Transverse colon (tissue), 4 donors: ENCODE measurements around the gene TRIM6. TPM values are rescaled to one million over a fixed set of nuclear protein-coding genes. Genes with fewer than 3 reads are reported as not detected.
"Not testable (repeated sequence)": the region's sequence is repeated elsewhere in the genome, so short reads cannot be mapped to it uniquely, and the experiment has no call there.

Experiments
- DNase-seq: peaks from one replicate; pipeline ENCODE4 v3.0.0-alpha.2; 2019
- H3K27ac ChIP-seq, 4 donors: fragments of 200-600 bp; sonication (generic); 2 replicates each; pipeline ENCODE4 v1.5.1; 2016 to 2018; ENCODE audit warnings: inconsistent platforms in 4 of 4
- H3K27me3 ChIP-seq: fragments of 200-600 bp; sonication (generic); 2 replicates; pipeline ENCODE4 v1.5.1; 2017; ENCODE audit warnings: inconsistent platforms
- H3K36me3 ChIP-seq, 4 donors: fragments of 200-600 bp; sonication (generic); 2 replicates each; pipeline ENCODE4 v1.5.1; 2017 to 2019; ENCODE audit warnings: inconsistent platforms in 4 of 4
- H3K4me1 ChIP-seq, 4 donors: fragments of 200-600 bp; sonication (generic); 2 replicates each; pipeline ENCODE4 v1.5.1; 2017 to 2020; ENCODE audit warnings: inconsistent platforms in 4 of 4
- H3K4me3 ChIP-seq, 4 donors: fragments of 200-600 bp; sonication (generic); 1 replicate in 1 of 4; 2 replicates in 3 of 4; pipeline versions ENCODE4 v1.5.1 to v1.6.1; 2017 to 2019; ENCODE audit warnings: inconsistent platforms in 4 of 4
- H3K9me3 ChIP-seq, 2 donors: fragments of 200-600 bp; sonication (generic); 2 replicates each; pipeline ENCODE4 v1.5.1; 2017 to 2019; ENCODE audit warnings: inconsistent platforms in 2 of 2
- CTCF ChIP-seq, 5 experiments: fragments of 200-600 bp in 3 of 5; fragments of 450-650 bp in 2 of 5; sonication (generic) in 3 of 5; IDR thresholded peaks; 1 replicate in 2 of 5; 2 replicates in 3 of 5; pipeline ENCODE4 v1.5.1; 2016 to 2017; ENCODE audit warnings: antibody characterized with exemption in 5 of 5, inconsistent platforms in 3 of 5, mild to moderate bottlenecking in 2 of 5, moderate library complexity in 1 of 5
- EP300 ChIP-seq: sonication (generic); formaldehyde crosslinking; IDR thresholded peaks from one replicate; pipeline ENCODE4 v1.6.1; 2017; ENCODE audit warnings: antibody characterized with exemption, low read depth
- POLR2A ChIP-seq: fragments of 450-650 bp; IDR thresholded peaks from one replicate; pipeline ENCODE4 v1.6.1; 2016; ENCODE audit warnings: antibody characterized with exemption, mild to moderate bottlenecking, moderate library complexity
- POLR2AphosphoS5 ChIP-seq, 3 donors: sonication (generic); formaldehyde crosslinking; IDR thresholded peaks; one replicate each; pipeline ENCODE4 v1.6.1; 2016; ENCODE audit warnings: antibody characterized with exemption in 3 of 3
- WGBS, 2 donors: methylation state at CpG; one replicate each; pipeline ENCODE4 v1.1.5; 2018; ENCODE audit warnings: low coverage in 1 of 2; 5-methylcytosine and 5-hydroxymethylcytosine counted together
- in situ Hi-C, 4 donors: fragments of 200-750 bp; cut with MboI; loops; one replicate each; pipeline versions ENCODE4 v1.15.0 to v1.15.1; 2017; ENCODE audit warnings: low sequenced_read_pairs in 3 of 4, low pct_ligation_motif_present in 1 of 4, low pct_unique_long_range_greater_than_20kb in 1 of 4
- intact Hi-C: fragments of 100-400 bp; cut with DNase I; formaldehyde crosslinking; loops from one replicate; pipeline ENCODE4 v1.15.1; 2023; ENCODE audit warnings: low total_unique reads
- total RNA-seq, 4 donors: library from RNA; depleted of rRNA; stranded (reverse); fragments of >200 nt; gene quantifications; one replicate each; pipeline ENCODE4 v1.1.0, GENCODE V29; 2016

TRIM6 gene
- total RNA-seq, 4 donors from 2014 or later: 0.79 to 1.4 TPM; not detected in 2

DNA sequence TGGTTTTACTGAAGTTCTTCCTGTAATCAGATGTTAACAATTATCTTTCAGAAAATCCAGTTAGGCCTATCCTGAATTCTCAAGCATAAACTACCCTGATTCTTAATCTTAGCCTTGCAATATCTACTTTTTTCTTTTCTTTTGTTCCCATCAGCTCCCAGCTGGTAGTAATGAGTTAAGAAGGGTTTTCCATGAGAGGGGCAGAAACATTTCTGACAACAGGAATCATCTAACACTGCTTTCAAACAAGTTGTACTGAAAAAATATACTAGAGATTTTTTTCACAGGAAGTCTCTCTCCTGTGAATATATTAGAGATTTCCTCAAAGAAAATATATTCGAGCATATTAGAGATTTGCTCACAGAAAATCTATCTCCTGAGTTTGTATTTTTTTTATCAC lies 3.3 kb upstream of the TRIM6 start:
- H3K27ac ChIP-seq: no peak overlapping the region
- WGBS, 2 donors: 67 to 78% methylated on average over 1 of the region's 1 CpG
- no peak overlapping the region for H3K4me3 ChIP-seq
- TF ChIP-seq CTCF (IDR thresholded peaks at IDR 0.05): no peak
- no peak for TF ChIP-seq EP300
- TF ChIP-seq POLR2A: no peak
- TF ChIP-seq POLR2AphosphoS5 (IDR thresholded peaks at IDR 0.05): no peak
- H3K27me3 ChIP-seq: no peaks in the 10 kb centered on the region
- intact Hi-C loops: loop anchor here (10.0 kb wide), 1 partner anchor 92 kb away; the partner anchor contains the start of genes TRIM22 and TRIM5
- H3K9me3 ChIP-seq: no peaks in the 10 kb centered on the region
- H3K4me1 ChIP-seq: peaks cover 0 to 12% (median 4%) of the 10 kb centered on the region in 4 donors
- no peaks in the 10 kb centered on the region for H3K36me3 ChIP-seq
- no peak for DNase-seq
- in situ Hi-C loops: no loop called here

DNA sequence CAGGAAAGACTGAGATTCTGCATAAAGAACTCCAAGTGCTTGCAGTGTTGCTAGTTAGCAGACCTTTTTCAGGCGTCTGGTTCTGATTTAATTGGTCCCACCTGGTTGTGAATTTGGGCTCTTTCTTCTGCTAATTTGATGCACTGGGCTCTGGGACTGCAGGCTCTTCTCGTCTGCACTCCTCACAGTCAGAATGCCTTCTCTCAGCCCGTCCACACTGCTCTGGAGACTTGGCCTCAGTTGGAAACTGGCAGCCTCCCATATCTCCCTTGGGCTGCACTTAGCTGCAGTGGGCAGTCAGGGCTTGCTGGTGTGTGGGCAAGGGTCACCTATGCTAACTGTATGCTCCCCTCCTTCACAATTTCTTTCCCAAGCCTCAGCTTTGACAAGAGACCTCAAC lies 1.5 kb downstream of the TRIM6 start:
- in situ Hi-C loops: no loop called here
- WGBS, 2 donors: 75 to 83% methylated on average over 3 of the region's 3 CpGs

DNA sequence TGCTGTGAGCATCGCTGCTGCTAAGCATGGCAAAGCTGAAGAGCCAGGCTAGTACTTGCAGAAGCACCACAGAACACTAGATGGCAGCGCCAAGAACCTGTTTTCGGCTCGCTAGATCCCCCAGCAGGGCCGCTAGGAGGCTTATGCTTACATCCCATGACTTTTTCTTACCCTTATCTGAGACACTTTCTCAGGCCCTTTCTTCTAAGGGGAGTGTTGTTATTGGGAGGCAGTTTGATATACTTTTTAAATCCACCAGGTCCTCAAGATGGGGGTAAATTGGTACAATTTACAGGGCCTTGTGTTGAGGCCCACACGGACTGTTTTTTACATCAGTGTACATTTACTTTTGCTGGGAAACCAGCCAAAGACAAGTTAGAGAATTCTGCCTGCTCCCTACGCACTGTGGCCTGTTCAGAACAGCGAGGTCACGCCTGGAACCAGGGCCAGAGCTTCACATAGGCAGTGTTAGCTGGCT lies 4.0 kb downstream of the TRIM6 start:
- 9 to 35% methylated on average over 5 to 9 of the region's 9 CpGs for WGBS, 2 donors
- no peaks in the 10 kb centered on the region for H3K36me3 ChIP-seq
- in situ Hi-C loops: loop anchor here in 2 of 4 donors (25.0 kb wide), 1 partner anchor 212 kb away; the partner anchor contains the start of gene OR52N2 (in 2 of the 2)

More for the DNA sequence above, 1.5 kb downstream of the TRIM6 start:
- Histone ChIP-seq H3K27ac (peak overlapping the region in 1 of 4 donors; percentile 18), H3K9me3 (no peaks in the 10 kb centered on the region), H3K4me3 (no peak overlapping the region), H3K4me1 (peaks cover 0 to 18% (median 6%) of the 10 kb centered on the region in 4 donors), H3K27me3 (no peaks in the 10 kb centered on the region), H3K36me3 (no peaks in the 10 kb centered on the region)
- TF ChIP-seq EP300 (no peak), CTCF (IDR thresholded peaks at IDR 0.05) (no peak), POLR2AphosphoS5 (IDR thresholded peaks at IDR 0.05) (no peak), POLR2A (no peak)
- intact Hi-C loops: loop anchor here (10.0 kb wide), 1 partner anchor 87 kb away; the partner anchor contains the start of genes TRIM22 and TRIM5
- no peak for DNase-seq

DNA sequence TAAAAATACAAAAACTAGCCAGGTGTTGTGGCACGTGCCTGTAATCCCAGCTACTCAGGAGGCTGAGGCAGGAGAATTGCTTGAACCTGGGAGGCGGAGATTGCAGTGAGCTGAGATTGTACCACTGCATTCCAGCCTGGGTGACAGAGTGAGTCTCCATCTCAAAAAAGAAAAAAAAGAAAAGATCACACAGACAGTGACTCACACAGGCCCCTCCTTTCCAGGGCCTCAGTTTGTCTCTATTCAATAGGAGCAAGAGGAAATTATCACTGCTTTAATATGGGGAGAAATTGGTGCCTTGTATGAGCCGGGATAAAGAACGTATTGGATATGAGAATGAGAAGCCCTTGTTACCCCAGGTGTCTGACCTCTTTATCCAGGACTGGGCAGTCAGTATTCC lies 6.4 kb downstream of the TRIM6 start:
- WGBS, 2 donors: 88 to 96% methylated on average over 4 of the region's 4 CpGs
- H3K27ac ChIP-seq, DNase-seq, H3K36me3 ChIP-seq, H3K4me3 ChIP-seq, H3K4me1 ChIP-seq, intact Hi-C loops, H3K27me3 ChIP-seq, H3K9me3 ChIP-seq: not testable (repeated sequence)
- in situ Hi-C loops: loop anchor here in 2 of 4 donors (25.0 kb wide), 1 partner anchor 210 kb away; the partner anchor contains the start of gene OR52N2 (in 2 of the 2)

More for the DNA sequence above, 4.0 kb downstream of the TRIM6 start:
- peak; percentile 73 for DNase-seq
- Histone ChIP-seq H3K4me1 (peaks cover 0 to 18% (median 6%) of the 10 kb centered on the region in 4 donors), H3K27me3 (no peaks in the 10 kb centered on the region), H3K9me3 (no peaks in the 10 kb centered on the region), H3K4me3 (no peak overlapping the region), H3K27ac (peak overlapping the region; percentile 44 to 65 (median 56))
- intact Hi-C loops: no loop called here
- no peak for TF ChIP-seq EP300
- TF ChIP-seq CTCF (IDR thresholded peaks at IDR 0.05): peak; percentile 66 to 82 (median 74)
- TF ChIP-seq POLR2AphosphoS5 (IDR thresholded peaks at IDR 0.05): no peak

GRCh38 chr11:5603326-5603725 lies 6.9 kb downstream of the TRIM6 start:
- H3K36me3 ChIP-seq: no peaks in the 10 kb centered on the region
- no peak for DNase-seq
- no peak overlapping the region for H3K4me3 ChIP-seq
- H3K27me3 ChIP-seq: no peaks in the 10 kb centered on the region
- intact Hi-C loops: no loop called here
- H3K4me1 ChIP-seq: peaks cover 0 to 6% (median 2%) of the 10 kb centered on the region in 4 donors
- H3K9me3 ChIP-seq: no peaks in the 10 kb centered on the region
- no peak for TF ChIP-seq EP300
- TF ChIP-seq POLR2AphosphoS5 (IDR thresholded peaks at IDR 0.05): no peak
- TF ChIP-seq POLR2A: no peak
- WGBS, 2 donors: 90 to 96% methylated on average over 5 to 8 of the region's 8 CpGs
- in situ Hi-C loops: loop anchor here in 2 of 4 donors (25.0 kb wide), 1 partner anchor 209 kb away; the partner anchor contains the start of gene OR52N2 (in 2 of the 2)
- H3K27ac ChIP-seq: no peak overlapping the region
